DND-41 (cell line): ENCODE data around the gene RAB7A.

ENCODE experiments used
- CTCF ChIP-seq: IDR thresholded peaks from 2 replicates; pipeline ENCODE4 v1.5.1; 2012; ENCODE audit warnings: borderline replicate concordance, low read length, moderate library complexity, mild to moderate bottlenecking; ENCODE audit not compliant: poor library complexity, severe bottlenecking; ENCODE audit errors: extremely low read depth
- EZH2 ChIP-seq: IDR thresholded peaks from 3 replicates; pipeline ENCODE4 v1.6.1; 2012; ENCODE audit warnings: borderline replicate concordance, low read depth, mild to moderate bottlenecking, moderate library complexity, low read length, inconsistent platforms; ENCODE audit not compliant: severe bottlenecking

- no peak for TF ChIP-seq CTCF
- no peak for TF ChIP-seq EZH2
These were observed 78.2 kb downstream of the RAB7A start for GRCh38 chr3:128804017-128804810.
